GM19238 (cell line): Measurements from ENCODE around the gene PRSS21.

Experiments
- DNase-seq: peaks from one replicate; pipeline ENCODE4 v3.0.0; 2011; ENCODE audit warnings: low spot score; ENCODE audit not compliant: insufficient read length

The PRSS21 gene

DNA sequence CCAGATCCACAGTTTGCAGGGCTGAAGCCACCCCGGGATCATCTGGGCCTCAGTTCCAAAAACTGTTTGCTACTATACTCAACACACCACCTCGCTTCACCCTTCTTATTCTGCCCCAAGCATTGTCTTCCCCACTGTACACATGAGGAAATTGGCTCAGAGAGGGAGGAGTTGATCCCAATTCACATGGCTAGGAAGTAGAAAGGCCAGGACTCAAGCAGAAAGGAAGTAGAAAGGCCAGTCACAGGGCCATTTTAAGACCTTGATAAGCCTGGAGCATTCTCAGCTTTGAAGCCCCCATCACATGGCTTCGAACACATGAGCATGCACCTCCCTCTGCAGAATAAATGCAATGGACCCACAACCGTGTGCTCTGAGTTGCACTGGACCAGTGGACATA is 48.6 kb downstream of the PRSS21 start:
- DNase-seq, result no peak

GRCh38 chr16:2866431-2866830 is 49.4 kb downstream of the PRSS21 start:
- DNase-seq, result no peak

- no peak for DNase-seq
Observed at GRCh38 chr16:2867661-2867986, 50.6 kb downstream of the PRSS21 start.

DNA sequence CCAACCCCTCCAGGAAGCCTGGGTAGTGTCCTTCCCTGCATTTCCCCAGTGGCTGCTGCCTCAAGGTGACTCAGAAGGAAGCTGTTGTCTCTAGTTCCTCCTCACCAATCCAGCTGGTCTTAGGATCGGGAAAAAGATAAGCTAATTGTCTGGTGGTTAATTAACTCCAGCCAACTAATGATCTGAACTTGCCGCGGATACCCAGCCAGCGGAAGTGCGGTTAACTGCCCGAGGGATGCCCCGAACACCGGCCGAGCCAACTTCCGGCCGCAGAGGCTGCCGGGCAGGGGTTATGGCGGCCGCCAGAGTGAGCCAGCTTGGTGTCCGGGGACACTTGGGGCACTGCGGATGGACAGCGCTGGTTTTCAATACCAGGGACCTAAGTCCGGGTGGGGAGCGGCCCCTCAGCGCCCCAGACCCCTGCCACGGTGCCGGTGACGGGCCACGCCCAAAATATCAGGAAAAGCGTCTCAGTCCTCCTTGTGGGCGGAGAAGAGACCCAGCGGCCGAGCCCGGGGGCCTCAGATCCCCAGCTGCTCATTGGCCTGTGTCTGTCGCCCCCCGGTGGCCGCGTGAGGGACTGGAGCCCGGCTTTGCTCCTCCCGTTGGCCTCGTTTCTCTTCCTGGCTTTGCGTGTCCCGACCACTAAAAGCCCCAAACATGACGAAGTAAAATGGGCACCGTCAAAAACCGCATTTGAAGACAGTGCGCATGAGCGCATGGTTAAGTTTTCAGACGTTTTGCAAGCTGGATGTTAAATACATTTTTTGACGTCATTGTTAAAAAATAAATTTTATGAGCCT is 51.2 kb downstream of the PRSS21 start:
- peak; percentile 99 for DNase-seq
